GM18498 (cell line): ENCODE measurements around the gene SEMA3G.

Experiments
- ATAC-seq: cut with Tn5 transposase; IDR thresholded peaks from one replicate; pipeline ENCODE4 v1.9.1; 2021; ENCODE audit warnings: mild to moderate bottlenecking, moderate library complexity; ENCODE audit not compliant: unreplicated experiment

The SEMA3G gene

GRCh38 chr3:52454250-52454937 lies 9.5 kb upstream of the SEMA3G start:
- ATAC-seq, result no peak

- no peak for ATAC-seq
These were observed 8.8 kb upstream of the SEMA3G start, which contains the start of gene TNNC1 for GRCh38 chr3:52453496-52454249. Gene TNNC1, minus strand, starts transcription at chr3:52454041. Its CDS starts 26 bp downstream, at chr3:52454015.

GRCh38 chr3:52452570-52453221 lies 7.8 kb upstream of the SEMA3G start:
- ATAC-seq, result no peak

GRCh38 chr3:52452126-52452525 lies 7.2 kb upstream of the SEMA3G start:
- no peak for ATAC-seq

- no peak for ATAC-seq
These were observed 6.6 kb upstream of the SEMA3G start for GRCh38 chr3:52451237-52452083.

- no peak for ATAC-seq
These were observed 5.8 kb upstream of the SEMA3G start for GRCh38 chr3:52450489-52451236.

GRCh38 chr3:52447512-52448355 lies 2.8 kb upstream of the SEMA3G start:
- no peak for ATAC-seq

- ATAC-seq, result no peak
These were observed 2.0 kb upstream of the SEMA3G start for GRCh38 chr3:52446631-52447511.

GRCh38 chr3:52446042-52446441 lies 1.1 kb upstream of the SEMA3G start:
- no peak for ATAC-seq

GRCh38 chr3:52443791-52444687 lies 864 bp downstream of the SEMA3G start:
- no peak for ATAC-seq

GRCh38 chr3:52443268-52443610 lies 1.7 kb downstream of the SEMA3G start:
- ATAC-seq, result no peak

- ATAC-seq, result no peak
These were observed 2.3 kb downstream of the SEMA3G start for GRCh38 chr3:52442409-52443267.

GRCh38 chr3:52441772-52442332 lies 3.1 kb downstream of the SEMA3G start:
- ATAC-seq, result no peak

- no peak for ATAC-seq
These were observed 3.7 kb downstream of the SEMA3G start for GRCh38 chr3:52441091-52441771.

- no peak for ATAC-seq
These were observed 4.2 kb downstream of the SEMA3G start for GRCh38 chr3:52440671-52441070.

GRCh38 chr3:52440249-52440551 lies 4.7 kb downstream of the SEMA3G start:
- ATAC-seq, result no peak
